Measurements from ENCODE around the gene IFNG-AS1.
A peak's percentile ranks its signal among the peaks of the same experiment; 100 is the strongest.

IFNG-AS1 gene

DNA sequence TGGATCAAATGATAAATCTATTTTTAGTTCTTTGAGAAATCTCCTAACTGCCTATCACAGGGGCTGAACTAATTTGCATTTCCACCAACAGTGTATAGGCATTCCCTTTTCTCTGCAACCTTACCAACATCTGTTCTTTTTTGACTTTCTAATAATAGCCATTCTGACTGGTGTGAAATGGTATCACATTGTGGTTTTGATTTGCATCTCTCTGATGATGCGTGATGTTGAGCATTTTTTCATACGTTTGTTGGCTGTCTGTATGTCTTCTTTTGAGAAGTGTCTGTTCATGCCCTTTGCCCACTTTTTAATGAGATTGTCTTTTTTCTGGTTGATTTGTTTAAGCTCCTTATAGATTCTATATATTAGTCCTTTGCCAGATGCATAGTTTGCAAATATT is 67.1 kb downstream of the IFNG-AS1 start:
- H2BK5ac ChIP-seq (ENCODE audit: low read length): no peak overlapping the region
- WGBS (ENCODE audit: extremely low coverage, insufficient coverage, low lambda C conversion rate): no CpG with 5 or more reads among the region's 2 CpGs
- no peaks in the 10 kb centered on the region for H3K4me1 ChIP-seq (ENCODE audit: control insufficient read depth, low read depth, low read length)

DNA sequence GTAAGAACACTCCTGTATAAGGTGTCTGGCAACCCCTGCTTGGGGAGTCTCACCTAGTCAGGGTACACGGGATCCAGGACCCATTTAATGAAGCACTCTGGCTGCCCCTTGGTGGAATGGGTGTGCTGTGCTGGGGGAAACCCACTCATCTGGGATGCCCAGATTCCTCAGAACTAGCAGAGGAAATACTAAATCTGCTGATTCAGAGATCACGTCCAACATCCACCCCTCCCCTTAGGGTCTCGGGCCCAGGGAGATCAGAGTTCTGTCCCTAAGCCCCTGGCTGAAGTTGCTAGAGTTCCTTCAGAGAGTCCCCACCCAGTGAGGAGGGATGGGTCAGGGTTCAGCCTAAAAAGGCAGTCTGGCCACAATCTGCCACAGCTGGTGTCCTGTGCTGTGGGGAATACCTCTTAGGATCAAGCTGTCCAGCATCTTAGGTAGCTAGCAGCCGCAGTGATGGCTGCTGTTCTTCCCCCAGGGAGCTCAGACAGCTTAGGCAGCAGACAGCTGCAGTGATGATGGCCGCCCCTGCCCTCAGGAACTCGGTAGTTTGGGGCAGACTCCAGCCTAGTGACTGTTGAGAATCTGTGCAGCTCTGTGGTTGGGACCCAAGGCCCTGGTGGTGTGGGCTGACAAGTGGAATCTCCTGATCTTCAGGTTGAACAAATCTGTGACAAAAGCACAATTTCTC is 74.8 kb downstream of the IFNG-AS1 start:
- Histone ChIP-seq H3K4me1 (ENCODE audit: control insufficient read depth, low read depth, low read length) (no peaks in the 10 kb centered on the region), H3K36me3 (ENCODE audit: control insufficient read depth, insufficient read depth, low read length) (no peaks in the 10 kb centered on the region), H2BK120ac (ENCODE audit: low read depth, low read length) (no peak overlapping the region), H2AK5ac (ENCODE audit: low read length) (no peak overlapping the region), H3K23ac (ENCODE audit: low read length) (no peak overlapping the region), H2BK5ac (ENCODE audit: low read length) (no peak overlapping the region), H3K9ac (ENCODE audit: low read length) (no peak overlapping the region), H3K79me1 (ENCODE audit: low read length) (no peaks in the 10 kb centered on the region), H3K27me3 (ENCODE audit: insufficient read depth, low read length, poor library complexity) (no peaks in the 10 kb centered on the region), H3K18ac (ENCODE audit: low read length) (no peak overlapping the region), H3K4me3 (ENCODE audit: low read length) (no peak overlapping the region), H4K8ac (ENCODE audit: low read depth, low read length) (no peak overlapping the region), H3K27ac (ENCODE audit: low read depth, low read length) (no peak overlapping the region), H4K5ac (ENCODE audit: low read length) (no peak overlapping the region), H3K79me2 (ENCODE audit: control insufficient read depth, insufficient read depth, low read length) (no peaks in the 10 kb centered on the region), H3K4ac (ENCODE audit: low read depth, low read length) (no peak overlapping the region), H3K4me2 (ENCODE audit: low read length) (no peak overlapping the region), H2BK15ac (replicated peaks; ENCODE audit: low read depth) (no peak overlapping the region), H3K56ac (ENCODE audit: low read length) (no peak overlapping the region)
- WGBS (ENCODE audit: extremely low coverage, insufficient coverage, low lambda C conversion rate): no CpG with 5 or more reads among the region's 6 CpGs
- DNase-seq: no peak

More for the DNA sequence above, 67.1 kb downstream of the IFNG-AS1 start:
- Histone ChIP-seq H4K5ac (ENCODE audit: low read length) (no peak overlapping the region), H3K27me3 (ENCODE audit: insufficient read depth, low read length, poor library complexity) (no peaks in the 10 kb centered on the region), H3K36me3 (ENCODE audit: control insufficient read depth, insufficient read depth, low read length) (no peaks in the 10 kb centered on the region), H3K56ac (ENCODE audit: low read length) (no peak overlapping the region), H3K4me2 (ENCODE audit: low read length) (no peak overlapping the region), H3K4ac (ENCODE audit: low read depth, low read length) (no peak overlapping the region), H4K8ac (ENCODE audit: low read depth, low read length) (no peak overlapping the region), H3K79me2 (ENCODE audit: control insufficient read depth, insufficient read depth, low read length) (no peaks in the 10 kb centered on the region), H3K27ac (ENCODE audit: low read depth, low read length) (no peak overlapping the region), H2AK5ac (ENCODE audit: low read length) (no peak overlapping the region), H3K23ac (ENCODE audit: low read length) (no peak overlapping the region), H3K79me1 (ENCODE audit: low read length) (no peaks in the 10 kb centered on the region), H3K9ac (ENCODE audit: low read length) (no peak overlapping the region), H3K18ac (ENCODE audit: low read length) (no peak overlapping the region), H2BK15ac (replicated peaks; ENCODE audit: low read depth) (no peak overlapping the region), H2BK120ac (ENCODE audit: low read depth, low read length) (no peak overlapping the region), H3K4me3 (ENCODE audit: low read length) (no peak overlapping the region)
- no peak for DNase-seq

DNA sequence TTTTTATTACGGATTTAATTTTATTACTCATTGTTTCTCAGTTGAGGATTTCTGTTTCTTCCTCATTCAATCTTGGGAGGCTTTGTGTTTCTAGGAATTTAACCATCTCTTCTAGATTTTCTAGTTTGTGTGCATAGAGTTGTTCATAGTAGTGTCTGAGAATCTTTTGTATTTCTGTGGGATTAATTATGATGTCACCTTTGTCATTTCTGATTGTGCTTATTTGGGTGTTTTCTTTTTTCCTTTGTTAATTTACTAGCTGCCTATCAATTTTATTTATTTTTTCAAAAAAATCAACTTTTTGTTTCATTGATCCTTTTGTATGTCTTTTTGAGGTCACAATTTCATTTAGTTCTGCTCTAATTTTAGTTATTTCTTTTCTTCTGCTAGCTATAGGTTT is 75.9 kb downstream of the IFNG-AS1 start:
- Histone ChIP-seq H3K4me1 (ENCODE audit: control insufficient read depth, low read depth, low read length) (no peaks in the 10 kb centered on the region), H2BK120ac (ENCODE audit: low read depth, low read length) (no peak overlapping the region), H3K79me1 (ENCODE audit: low read length) (no peaks in the 10 kb centered on the region), H3K4ac (ENCODE audit: low read depth, low read length) (no peak overlapping the region), H3K79me2 (ENCODE audit: control insufficient read depth, insufficient read depth, low read length) (no peaks in the 10 kb centered on the region), H4K5ac (ENCODE audit: low read length) (no peak overlapping the region), H2BK5ac (ENCODE audit: low read length) (no peak overlapping the region), H3K27me3 (ENCODE audit: insufficient read depth, low read length, poor library complexity) (no peaks in the 10 kb centered on the region), H3K18ac (ENCODE audit: low read length) (no peak overlapping the region), H3K27ac (ENCODE audit: low read depth, low read length) (no peak overlapping the region), H2BK15ac (replicated peaks; ENCODE audit: low read depth) (no peak overlapping the region), H3K4me3 (ENCODE audit: low read length) (no peak overlapping the region), H4K8ac (ENCODE audit: low read depth, low read length) (no peak overlapping the region), H3K4me2 (ENCODE audit: low read length) (no peak overlapping the region), H3K23ac (ENCODE audit: low read length) (no peak overlapping the region), H2AK5ac (ENCODE audit: low read length) (no peak overlapping the region), H3K9ac (ENCODE audit: low read length) (no peak overlapping the region), H3K36me3 (ENCODE audit: control insufficient read depth, insufficient read depth, low read length) (no peaks in the 10 kb centered on the region), H3K56ac (ENCODE audit: low read length) (no peak overlapping the region)
- no CpG with 5 or more reads among the region's 1 CpG for WGBS (ENCODE audit: extremely low coverage, insufficient coverage, low lambda C conversion rate)
- no peak for DNase-seq

DNA sequence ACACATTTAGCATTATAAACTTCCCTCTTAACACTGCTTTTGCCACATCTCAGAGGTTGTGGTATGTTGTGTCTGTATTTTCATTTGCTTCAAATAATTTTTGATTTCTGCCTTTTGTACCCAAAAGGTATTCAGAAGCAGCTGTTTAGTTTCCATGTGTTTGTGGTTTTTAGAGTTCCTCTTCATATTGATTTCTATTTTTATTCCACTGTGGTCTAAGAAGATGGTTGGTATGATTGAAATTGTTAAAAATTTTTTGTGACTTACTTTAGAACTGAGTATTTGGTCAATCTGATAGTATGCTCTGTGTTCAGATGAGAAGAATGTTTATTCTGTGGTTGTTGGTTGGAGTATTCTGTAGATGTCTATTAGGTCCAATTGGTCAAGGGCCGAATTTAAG is 76.4 kb downstream of the IFNG-AS1 start:
- H3K4me2 ChIP-seq (ENCODE audit: low read length): no peak overlapping the region
- no peak overlapping the region for H3K23ac ChIP-seq (ENCODE audit: low read length)
- H3K18ac ChIP-seq (ENCODE audit: low read length): no peak overlapping the region
- H3K9ac ChIP-seq (ENCODE audit: low read length): no peak overlapping the region
- WGBS (ENCODE audit: extremely low coverage, insufficient coverage, low lambda C conversion rate): no CpG with 5 or more reads among the region's 1 CpG
- no peak overlapping the region for H2BK5ac ChIP-seq (ENCODE audit: low read length)
- no peaks in the 10 kb centered on the region for H3K27me3 ChIP-seq (ENCODE audit: insufficient read depth, low read length, poor library complexity)
- no peak for DNase-seq
- no peak overlapping the region for H3K4me3 ChIP-seq (ENCODE audit: low read length)
- no peak overlapping the region for H2AK5ac ChIP-seq (ENCODE audit: low read length)
- no peak overlapping the region for H4K8ac ChIP-seq (ENCODE audit: low read depth, low read length)
- H3K79me2 ChIP-seq (ENCODE audit: control insufficient read depth, insufficient read depth, low read length): no peaks in the 10 kb centered on the region
- H3K4ac ChIP-seq (ENCODE audit: low read depth, low read length): no peak overlapping the region
- H3K27ac ChIP-seq (ENCODE audit: low read depth, low read length): no peak overlapping the region
- no peak overlapping the region for H4K5ac ChIP-seq (ENCODE audit: low read length)
- no peaks in the 10 kb centered on the region for H3K79me1 ChIP-seq (ENCODE audit: low read length)
- H2BK15ac ChIP-seq (replicated peaks; ENCODE audit: low read depth): no peak overlapping the region
- H3K56ac ChIP-seq (ENCODE audit: low read length): no peak overlapping the region
- H2BK120ac ChIP-seq (ENCODE audit: low read depth, low read length): no peak overlapping the region
- no peaks in the 10 kb centered on the region for H3K4me1 ChIP-seq (ENCODE audit: control insufficient read depth, low read depth, low read length)
- H3K36me3 ChIP-seq (ENCODE audit: control insufficient read depth, insufficient read depth, low read length): no peaks in the 10 kb centered on the region

DNA sequence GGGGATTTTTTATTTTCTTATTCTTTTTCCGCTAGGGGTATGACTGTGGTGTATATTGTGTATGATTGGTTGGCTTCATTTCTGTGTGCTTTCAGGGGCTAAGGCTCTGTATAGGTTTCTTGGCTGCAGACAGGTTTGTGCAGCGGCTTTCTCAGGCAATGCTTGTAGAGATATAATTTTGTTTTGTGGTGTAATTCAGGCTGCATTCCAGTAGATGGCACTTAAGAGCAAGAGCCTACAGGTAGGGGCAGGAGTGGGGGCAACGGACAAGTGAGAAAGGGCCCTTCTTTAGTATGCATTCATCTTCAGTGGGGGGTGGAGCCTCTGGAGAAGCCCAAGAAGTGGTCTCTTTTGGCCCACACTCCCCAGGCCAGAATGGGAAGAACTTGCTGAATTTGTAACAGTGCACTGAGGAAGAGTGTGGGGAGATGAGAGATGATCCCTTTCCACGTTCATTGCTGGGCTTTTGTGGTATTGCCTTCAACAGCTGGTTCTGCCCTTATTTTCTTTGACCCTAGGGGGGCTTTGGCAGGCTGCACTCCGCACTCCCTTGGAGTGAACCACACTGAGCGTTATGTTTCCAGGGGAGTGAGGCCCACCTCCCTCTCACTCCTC is 78.6 kb downstream of the IFNG-AS1 start:
- H3K9ac ChIP-seq (ENCODE audit: low read length): no peak overlapping the region
- H3K27me3 ChIP-seq (ENCODE audit: insufficient read depth, low read length, poor library complexity): no peaks in the 10 kb centered on the region
- DNase-seq: peak; percentile 57
- no peak overlapping the region for H4K8ac ChIP-seq (ENCODE audit: low read depth, low read length)
- H3K79me1 ChIP-seq (ENCODE audit: low read length): no peaks in the 10 kb centered on the region
- H3K4me2 ChIP-seq (ENCODE audit: low read length): no peak overlapping the region
- no peaks in the 10 kb centered on the region for H3K36me3 ChIP-seq (ENCODE audit: control insufficient read depth, insufficient read depth, low read length)
- no peak overlapping the region for H4K5ac ChIP-seq (ENCODE audit: low read length)
- no peak overlapping the region for H3K56ac ChIP-seq (ENCODE audit: low read length)
- no peak overlapping the region for H2AK5ac ChIP-seq (ENCODE audit: low read length)
- H3K18ac ChIP-seq (ENCODE audit: low read length): no peak overlapping the region
- H3K4ac ChIP-seq (ENCODE audit: low read depth, low read length): no peak overlapping the region
- no peaks in the 10 kb centered on the region for H3K79me2 ChIP-seq (ENCODE audit: control insufficient read depth, insufficient read depth, low read length)
- no peak overlapping the region for H2BK15ac ChIP-seq (replicated peaks; ENCODE audit: low read depth)
- H3K4me3 ChIP-seq (ENCODE audit: low read length): no peak overlapping the region
- H3K4me1 ChIP-seq (ENCODE audit: control insufficient read depth, low read depth, low read length): no peaks in the 10 kb centered on the region
- no peak overlapping the region for H3K23ac ChIP-seq (ENCODE audit: low read length)
- no CpG with 5 or more reads among the region's 6 CpGs for WGBS (ENCODE audit: extremely low coverage, insufficient coverage, low lambda C conversion rate)
- no peak overlapping the region for H3K27ac ChIP-seq (ENCODE audit: low read depth, low read length)
- no peak overlapping the region for H2BK120ac ChIP-seq (ENCODE audit: low read depth, low read length)
- no peak overlapping the region for H2BK5ac ChIP-seq (ENCODE audit: low read length)

DNA sequence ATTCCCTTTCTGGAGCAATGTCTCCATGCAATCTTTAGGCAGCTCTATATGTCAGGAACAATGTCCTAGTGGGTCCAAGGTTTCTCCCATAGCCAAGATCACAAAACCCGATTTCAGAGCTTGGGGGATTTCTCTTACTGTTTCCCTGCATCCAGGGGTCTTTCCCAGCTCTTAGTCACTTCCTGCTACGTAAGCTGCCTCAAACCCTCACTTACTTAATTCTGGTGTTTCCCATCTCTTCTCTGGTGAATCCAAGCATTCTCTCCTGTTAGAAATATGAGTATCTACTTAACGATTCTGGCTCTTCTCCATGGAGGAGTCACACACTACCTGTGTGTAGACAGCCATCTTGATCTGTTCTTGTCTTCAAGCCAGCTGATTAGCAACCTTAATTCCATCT is 80.0 kb downstream of the IFNG-AS1 start:
- H4K5ac ChIP-seq (ENCODE audit: low read length): no peak overlapping the region
- no peak overlapping the region for H4K8ac ChIP-seq (ENCODE audit: low read depth, low read length)
- no peak overlapping the region for H3K23ac ChIP-seq (ENCODE audit: low read length)
- H3K4me1 ChIP-seq (ENCODE audit: control insufficient read depth, low read depth, low read length): no peaks in the 10 kb centered on the region
- H2BK120ac ChIP-seq (ENCODE audit: low read depth, low read length): no peak overlapping the region
- no CpG with 5 or more reads among the region's 3 CpGs for WGBS (ENCODE audit: extremely low coverage, insufficient coverage, low lambda C conversion rate)
- no peak overlapping the region for H3K4me3 ChIP-seq (ENCODE audit: low read length)
- no peak overlapping the region for H2BK5ac ChIP-seq (ENCODE audit: low read length)
- H3K4ac ChIP-seq (ENCODE audit: low read depth, low read length): no peak overlapping the region
- no peaks in the 10 kb centered on the region for H3K79me1 ChIP-seq (ENCODE audit: low read length)
- no peak overlapping the region for H2BK15ac ChIP-seq (replicated peaks; ENCODE audit: low read depth)
- H3K9ac ChIP-seq (ENCODE audit: low read length): no peak overlapping the region
- no peaks in the 10 kb centered on the region for H3K27me3 ChIP-seq (ENCODE audit: insufficient read depth, low read length, poor library complexity)
- H3K27ac ChIP-seq (ENCODE audit: low read depth, low read length): no peak overlapping the region
- no peak overlapping the region for H3K18ac ChIP-seq (ENCODE audit: low read length)
- H3K4me2 ChIP-seq (ENCODE audit: low read length): no peak overlapping the region
- DNase-seq: no peak
- H3K79me2 ChIP-seq (ENCODE audit: control insufficient read depth, insufficient read depth, low read length): no peaks in the 10 kb centered on the region
- no peaks in the 10 kb centered on the region for H3K36me3 ChIP-seq (ENCODE audit: control insufficient read depth, insufficient read depth, low read length)
- no peak overlapping the region for H2AK5ac ChIP-seq (ENCODE audit: low read length)
- no peak overlapping the region for H3K56ac ChIP-seq (ENCODE audit: low read length)

Data from mesendoderm (in vitro differentiated cells).